HG03460 (cell line): ENCODE measurements around the gene NRG4.
"Not testable (repeated sequence)": the region's sequence is repeated elsewhere in the genome, so short reads cannot be mapped to it uniquely, and the experiment has no call there.

Experiments used
- ATAC-seq: cut with Tn5 transposase; IDR thresholded peaks from one replicate; pipeline ENCODE4 v1.9.1; 2021; ENCODE audit not compliant: unreplicated experiment

NRG4 gene, protein sequence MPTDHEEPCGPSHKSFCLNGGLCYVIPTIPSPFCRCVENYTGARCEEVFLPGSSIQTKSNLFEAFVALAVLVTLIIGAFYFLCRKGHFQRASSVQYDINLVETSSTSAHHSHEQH

DNA sequence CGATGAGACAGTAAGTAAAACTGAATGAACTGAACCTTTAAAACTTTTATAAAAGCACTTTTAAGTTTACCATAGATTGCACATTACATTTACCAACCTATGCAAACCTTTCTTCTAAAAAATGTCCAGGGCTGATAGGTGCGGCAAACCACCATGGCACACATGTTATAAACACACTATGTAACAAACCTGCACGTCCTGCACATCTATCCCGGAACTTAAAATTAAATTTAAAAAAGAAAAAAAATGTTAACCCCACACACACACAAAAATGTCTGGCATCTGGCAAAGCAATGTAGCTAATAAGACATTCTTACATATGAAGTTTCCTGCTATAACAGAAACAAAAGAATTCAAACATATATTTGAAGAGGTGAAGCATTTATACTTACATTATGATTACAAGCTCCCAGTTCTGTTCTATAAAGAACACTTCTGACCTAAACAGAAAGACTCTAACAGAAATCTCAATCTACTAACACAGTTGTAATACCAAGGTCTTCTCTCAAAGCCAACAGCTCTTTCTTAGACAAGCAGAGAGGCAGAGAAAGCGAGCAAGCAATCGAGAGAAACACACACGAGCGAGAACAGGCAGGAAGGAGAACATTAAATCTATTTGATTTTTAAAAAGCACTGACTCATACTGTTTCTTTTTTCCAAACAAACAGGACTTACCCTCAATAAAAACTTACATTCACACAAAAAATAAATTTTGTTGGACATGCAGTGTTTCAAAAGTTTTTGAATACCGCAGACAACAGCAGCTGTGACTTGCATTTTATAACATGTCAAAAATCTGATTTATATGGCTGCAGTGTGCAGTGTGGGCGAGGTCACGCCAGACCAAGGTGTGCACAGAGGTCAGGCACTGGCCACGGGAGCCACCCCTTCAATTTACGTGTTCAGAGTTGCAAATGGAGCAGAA is at the start of gene NRG4:
Gene NRG4, minus strand, starts transcription at position 798 of the 925 bp plus-strand sequence. CDS start 1,194 bp downstream, outside the sequence.
- no peak for ATAC-seq

DNA sequence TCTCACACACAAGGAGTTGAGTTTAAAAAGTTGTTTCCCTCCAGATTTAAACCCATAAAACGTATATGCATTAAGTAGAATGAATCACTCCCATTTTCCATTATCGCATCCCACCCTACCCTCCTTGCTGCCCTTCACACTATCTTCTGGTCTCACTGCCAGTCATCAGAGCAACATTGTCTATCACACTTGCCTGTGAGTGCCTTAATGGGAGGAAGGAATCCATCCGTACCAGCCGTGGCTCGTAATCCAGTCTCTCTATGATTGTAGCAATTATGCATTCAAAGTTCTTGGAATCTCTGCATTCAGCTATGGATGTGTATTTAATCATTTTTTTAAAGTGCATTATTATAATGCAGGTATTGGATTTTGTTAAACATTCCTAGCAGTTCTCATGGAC is 49.5 kb upstream of the NRG4 start:
- ATAC-seq = no peak

DNA sequence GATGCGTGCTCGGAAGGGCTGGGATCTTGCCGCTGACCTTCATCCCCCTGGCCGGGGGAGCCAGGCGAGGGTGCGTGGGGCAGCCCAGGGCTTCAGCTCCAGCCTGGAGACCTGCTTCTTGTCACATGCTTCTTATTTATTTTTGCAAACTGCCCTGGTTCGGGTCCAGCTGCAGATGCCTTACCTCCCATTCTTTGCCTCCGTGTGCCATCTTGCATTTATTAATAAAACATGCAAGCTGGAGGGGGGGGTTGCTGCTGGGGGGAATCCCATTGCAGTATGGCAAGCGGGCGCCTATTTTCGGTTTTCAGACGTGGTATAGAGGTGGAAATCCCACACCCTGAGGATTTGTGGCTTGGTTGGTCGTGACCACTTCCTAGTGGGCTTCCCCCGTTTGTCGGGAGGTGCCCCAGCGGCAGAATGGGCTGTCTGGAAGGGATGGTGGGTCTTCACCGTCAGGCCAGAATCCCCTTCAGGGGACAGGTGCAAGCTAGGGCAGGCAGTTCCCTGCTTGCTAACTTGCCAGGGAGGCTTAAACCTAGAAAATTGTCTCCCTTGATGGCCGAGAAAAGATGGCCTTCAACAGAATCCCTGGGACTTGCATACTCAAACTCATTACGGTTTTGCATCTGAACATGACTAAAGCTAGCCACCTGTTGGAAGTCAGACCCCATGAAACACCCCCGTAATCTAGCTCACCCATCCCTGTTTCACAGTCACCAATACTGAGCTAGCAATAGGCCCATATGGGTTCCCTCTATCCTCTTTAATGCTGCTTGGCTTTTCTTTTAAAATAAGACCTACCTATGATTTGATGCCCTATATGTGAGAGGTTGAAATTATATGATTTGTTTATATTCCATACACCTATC is 48.1 kb upstream of the NRG4 start:
- ATAC-seq = no peak

DNA sequence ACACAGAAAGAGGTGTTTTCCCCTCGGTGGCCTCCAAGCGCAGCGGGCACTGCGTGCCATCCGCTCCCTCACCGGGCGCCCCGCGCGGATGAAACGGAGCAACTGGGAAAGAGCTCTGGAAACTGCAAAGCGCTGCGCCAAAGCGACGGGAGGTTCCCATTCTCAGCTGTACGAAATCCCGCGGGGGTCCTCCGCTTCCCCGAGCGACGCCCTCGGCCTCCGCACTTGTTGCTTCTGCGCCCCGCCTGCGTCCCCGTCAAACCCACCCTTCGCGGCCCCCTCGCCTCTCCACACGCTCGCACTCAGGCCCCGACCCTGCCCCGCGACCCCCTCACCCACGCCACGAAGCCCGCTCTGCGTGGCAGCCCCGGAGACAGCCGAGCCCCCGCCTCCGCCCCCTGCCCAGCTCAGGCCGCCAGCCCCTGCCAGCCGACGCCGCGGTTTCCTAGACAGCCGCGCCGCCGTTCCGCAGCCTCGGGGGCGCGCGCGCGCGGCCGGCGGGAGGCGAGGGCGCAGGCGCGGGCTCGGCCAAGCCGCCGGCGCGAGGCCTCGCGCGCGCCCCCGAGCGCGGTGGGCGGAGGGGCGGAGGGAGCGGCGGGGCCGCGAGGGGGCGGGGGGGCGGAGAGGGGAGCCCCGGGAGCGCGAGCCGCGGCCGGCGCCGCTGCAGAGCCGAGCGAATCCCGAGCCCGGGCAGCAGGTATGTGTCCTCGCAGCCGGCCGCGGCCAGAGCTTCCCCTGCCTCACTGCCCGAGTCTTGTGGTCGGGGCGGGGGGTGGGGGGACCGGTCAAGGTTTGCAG is 47.3 kb upstream of the NRG4 start, which contains the start of gene TMEM266:
Gene TMEM266, plus strand, starts transcription at position 666 of the 798 bp plus-strand sequence. CDS start 74,279 bp downstream, outside the sequence.
- no peak for ATAC-seq

DNA sequence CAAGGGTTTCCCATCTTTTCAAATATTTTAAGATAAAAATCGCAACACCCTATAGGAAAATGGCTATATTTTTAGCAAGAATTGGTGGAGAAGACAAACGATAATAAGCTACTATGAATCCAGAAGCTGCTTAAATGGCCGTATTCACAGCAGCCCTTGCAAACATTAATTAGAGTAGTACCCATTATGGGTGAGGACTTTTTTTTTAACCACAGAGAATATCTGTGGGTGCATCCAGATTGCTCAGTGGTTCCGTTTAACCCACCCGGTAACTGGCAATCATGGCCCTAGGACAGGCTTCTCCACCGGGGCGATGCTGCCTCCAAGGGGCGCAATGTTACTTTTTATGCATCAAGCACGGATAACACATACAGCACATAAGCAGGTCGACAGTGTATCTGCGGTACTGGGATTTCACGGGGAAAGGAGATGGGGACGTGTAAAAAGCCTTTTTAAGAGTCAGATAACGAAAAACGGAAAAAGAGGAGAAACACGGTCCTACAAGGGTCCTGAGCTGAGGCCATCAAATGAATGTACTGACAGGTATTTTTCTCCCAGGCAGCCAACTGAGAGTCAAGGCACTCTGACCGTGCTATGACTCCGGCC is 46.6 kb upstream of the NRG4 start:
- no peak for ATAC-seq

DNA sequence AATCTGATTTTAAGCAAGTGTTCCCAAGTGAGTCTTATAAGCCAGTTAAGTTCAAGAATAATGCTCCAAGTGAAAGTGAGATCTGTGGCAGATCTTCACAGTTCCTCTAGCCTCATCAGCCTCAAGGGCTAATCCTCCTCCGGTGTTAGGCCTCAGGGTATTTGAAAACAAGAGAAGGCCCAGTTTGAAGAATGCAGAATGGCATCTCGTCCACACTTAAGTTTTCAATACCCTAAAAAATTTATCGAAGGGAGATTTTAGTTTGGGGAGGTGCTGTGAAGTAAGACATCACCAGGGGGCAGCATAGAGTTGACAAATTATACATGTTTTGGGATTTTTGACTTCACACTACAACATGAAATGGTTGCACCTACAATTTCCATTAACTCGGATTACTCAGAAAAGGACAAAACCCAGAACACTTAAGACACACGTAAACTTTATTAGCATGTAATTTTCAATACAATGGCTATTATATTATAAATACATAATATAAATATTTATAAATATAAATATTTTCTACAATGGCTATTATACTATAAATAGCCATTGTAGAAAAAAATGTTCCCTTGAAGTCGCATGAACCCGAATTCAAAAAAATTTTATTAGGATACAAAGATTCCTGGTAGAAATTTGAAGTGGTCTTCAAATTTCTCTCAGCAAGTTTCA is 45.2 kb upstream of the NRG4 start:
- peak; percentile 28 for ATAC-seq

DNA sequence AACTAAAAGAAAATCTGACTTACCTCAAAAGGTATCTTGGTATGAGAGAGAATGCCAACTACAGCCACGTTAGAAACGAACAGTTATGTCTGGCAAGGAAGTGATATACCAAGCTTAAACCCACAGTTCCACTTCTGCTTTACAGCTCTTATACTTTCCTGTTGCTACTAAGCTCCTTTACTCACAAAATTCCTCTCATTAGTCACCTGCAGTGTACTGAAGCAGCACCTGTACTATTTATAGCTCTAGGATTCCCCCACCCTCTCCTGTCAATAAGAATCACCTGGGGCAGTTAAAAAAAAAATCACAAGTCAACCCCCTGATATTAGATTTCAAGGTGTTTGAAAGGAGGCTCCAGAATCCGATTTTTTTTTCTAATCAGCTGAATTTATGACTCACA is 44.7 kb upstream of the NRG4 start:
- ATAC-seq = peak; percentile 60

DNA sequence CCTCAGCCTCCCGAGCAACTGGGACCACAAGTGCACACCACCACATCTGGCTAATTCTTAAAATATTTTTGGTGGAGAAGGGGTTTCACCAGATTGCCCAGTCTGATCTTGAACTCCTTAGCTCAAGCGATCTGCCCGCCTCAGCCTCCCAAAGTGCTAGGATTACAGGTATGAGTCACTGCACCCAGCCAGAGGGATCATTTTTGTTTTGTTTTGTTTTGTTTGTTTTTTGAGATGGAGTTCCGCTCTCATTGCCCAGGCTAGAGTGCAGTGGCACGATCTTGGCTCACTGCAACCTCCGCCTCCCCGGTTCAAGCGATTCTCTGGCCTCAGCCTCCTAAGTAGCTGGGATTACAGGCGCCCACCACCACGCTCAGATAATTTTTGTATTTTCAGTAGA is 42.0 kb upstream of the NRG4 start:
- ATAC-seq = not testable (repeated sequence)

DNA sequence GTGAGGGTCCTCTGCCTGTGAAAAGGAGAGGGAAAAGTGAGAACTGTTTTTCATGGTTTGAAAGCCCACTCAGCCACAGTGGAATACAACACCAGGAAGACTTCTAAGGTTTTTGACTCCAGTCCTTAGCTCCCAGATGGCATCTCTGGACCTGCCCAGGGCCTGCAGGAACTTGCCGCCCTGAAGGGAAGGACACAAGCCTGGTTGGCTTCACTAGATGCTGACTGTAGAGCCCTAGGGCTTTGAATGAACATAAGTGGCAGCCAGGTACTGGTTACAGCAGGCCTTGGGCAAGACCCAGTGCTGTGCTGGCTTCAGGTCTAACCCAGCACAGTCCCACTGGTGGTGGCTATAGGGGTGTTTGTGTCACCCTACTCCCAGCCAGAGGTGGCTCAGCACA is 26.3 kb upstream of the NRG4 start:
- ATAC-seq = no peak

DNA sequence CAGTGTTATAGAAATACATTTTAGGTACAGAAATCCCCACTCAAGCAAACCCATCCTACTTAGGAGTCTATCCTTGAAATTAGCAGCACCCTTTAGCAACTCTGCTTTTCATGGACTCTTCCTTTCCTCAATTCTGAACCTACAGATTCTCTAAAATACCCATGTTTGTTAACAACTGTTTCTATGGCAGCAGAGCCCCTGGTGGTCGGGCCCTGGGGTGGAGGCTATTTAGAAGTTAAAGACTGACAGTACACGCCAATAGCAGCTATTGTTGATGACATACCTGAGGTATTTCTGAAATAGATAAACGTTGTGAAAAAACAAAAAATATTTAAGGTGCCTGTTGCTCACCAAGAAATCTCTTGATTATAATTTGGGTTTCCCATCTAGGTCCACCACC is 23.4 kb upstream of the NRG4 start:
- ATAC-seq = no peak

DNA sequence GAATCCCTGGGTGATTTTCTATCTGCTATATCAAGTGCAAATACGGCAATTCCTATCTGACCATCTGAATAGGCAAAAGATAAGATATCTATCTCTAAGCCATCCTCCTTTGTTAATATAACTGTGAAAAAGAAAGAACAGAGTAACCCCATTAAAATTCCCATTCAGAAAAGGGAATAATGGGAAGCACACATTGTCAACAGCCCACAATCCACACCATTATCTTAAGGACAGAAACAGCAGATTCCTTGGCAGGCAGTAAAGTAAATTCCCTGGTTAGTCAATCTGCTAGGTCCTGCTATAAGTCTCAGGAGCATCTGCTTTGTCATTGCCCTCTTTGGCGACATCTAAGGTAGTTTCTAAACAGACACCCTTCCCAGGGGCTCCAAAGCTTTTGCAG is 21.9 kb upstream of the NRG4 start:
- ATAC-seq = no peak

DNA sequence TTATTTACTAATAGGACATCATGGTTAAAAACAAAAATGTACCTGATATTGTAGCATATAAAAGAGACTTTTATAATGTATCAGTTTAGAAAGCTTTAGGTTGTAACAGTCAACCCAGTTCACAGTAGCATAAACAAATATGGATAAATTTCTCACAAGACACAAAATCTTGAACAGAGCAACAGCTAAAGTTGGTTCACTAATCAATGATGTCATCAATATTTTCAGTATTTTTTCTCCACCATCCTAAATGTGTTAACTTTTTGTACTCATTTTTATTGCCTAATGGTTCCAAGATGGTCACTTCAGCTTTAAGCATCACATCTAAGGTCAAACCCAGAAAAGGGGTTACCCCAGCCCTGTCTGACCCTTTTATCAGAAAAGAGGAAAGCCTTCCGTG is 21.2 kb upstream of the NRG4 start:
- ATAC-seq = no peak

DNA sequence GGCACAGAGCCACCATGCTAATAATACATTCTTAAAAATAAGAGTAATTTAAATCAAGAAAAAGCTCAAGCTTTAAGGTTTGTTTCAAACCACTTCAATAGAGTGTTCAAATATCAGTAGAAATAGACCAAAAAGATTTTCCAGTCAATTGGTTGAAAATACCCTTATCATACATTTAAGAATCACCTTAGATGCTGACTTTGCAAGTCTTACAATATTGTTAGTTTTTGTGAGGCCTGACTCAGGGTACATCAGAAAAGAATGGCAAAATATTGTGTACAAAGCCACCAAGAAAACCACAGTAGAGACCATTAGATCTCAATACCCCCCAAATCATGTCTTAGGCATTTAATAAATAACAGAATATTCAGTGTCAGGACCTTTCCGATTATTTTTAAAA is 19.8 kb upstream of the NRG4 start:
- ATAC-seq = no peak

DNA sequence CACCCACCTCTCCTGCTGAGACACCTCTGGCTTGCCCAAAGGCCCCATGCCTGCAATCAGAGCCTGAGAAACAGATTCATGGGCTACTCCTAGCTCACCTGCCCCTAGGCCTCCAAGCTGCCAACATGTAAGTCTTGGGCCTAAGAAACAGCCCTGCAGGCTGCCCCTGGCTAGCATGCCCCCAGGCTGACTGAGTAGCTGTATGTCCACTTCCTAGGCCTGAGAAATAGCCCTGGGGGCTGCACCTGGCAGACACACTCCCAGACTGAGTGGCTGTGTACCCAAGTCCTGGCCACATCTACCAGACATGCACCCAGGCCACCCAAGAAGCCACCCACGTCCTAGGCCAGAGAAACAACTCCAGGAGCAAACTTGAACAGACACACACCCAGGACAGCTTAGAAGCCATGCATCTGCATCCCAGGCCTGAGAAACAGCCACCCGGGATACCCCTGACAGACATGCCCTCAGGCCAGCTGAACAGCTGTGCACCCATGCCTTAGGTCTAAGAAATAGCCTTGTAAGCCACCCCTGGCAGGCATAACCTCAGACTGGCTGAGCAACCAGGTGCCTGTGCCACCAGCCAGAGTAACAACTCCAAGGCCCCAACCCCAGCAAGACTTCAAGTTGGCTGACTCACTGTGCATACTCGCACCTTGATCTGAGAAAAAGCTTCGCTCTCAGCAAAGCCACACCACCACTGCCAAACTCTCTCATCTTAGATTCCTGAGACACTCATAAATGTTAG is 12.0 kb upstream of the NRG4 start:
- no peak for ATAC-seq

DNA sequence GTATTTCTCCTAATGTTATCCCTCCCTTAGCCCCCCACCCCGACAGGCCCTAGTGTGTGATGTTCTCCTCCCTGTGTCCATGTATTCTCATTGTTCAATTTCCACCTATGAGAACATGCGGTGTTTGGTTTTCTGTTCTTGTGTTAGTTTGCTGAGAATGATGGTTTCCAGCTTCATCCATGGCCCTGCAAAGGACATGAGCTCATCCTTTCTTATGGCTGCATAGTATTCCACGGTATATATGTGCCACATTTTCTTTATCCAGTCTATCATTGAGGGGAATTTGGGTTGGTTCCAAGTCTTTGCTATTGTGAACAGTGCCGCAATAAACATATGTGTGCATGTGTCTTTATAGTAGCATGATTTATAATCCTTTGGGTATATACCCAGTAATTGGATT is 1.2 kb upstream of the NRG4 start:
- ATAC-seq = not testable (repeated sequence)

DNA sequence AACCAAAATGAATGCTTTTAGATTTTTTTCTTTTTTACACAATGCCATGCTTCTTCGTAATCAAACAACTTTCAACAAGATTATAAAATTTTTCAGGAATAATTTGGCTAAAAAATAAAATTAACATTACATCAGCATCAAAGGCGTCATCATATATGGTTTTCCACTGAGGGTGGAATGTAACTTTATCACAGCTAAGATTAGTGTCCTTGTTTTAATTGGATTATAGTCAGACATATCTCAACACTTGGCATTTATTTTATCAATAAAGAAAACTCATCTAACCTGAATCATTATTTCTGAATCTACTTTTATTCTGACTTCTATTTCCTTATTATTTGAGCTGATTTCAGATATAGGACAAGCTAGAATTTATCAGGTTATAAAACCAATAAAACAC is 1.6 kb downstream of the NRG4 start:
- no peak for ATAC-seq

DNA sequence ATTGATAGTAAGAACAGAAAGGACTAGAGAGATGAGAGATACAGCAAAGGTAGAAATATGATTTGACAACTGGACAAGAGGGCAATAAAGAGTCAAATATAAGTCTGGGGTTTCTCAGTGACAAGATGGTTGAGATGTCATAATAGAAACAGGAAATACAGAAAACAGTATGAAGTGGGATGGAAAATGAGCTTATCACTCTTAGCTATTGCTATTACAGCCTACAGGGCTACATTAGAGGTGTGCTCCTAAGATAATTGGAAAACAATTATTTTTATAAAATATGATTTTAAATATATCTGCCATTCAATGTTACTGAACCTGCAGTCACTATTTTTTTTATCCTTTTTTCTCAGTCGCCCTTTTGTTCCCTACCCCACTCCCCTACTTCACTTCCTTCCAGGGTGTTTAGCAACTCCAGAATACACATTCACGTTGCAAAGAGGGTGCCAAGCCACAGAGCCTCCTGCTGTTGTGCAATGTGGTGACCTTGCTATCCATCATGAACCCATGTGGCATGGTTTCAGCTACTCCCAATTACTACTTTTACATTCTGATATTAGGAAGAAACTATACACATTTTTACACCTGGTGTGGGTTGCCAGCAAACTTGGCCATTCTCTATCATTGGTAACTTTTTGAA is 6.0 kb downstream of the NRG4 start:
- ATAC-seq = no peak

DNA sequence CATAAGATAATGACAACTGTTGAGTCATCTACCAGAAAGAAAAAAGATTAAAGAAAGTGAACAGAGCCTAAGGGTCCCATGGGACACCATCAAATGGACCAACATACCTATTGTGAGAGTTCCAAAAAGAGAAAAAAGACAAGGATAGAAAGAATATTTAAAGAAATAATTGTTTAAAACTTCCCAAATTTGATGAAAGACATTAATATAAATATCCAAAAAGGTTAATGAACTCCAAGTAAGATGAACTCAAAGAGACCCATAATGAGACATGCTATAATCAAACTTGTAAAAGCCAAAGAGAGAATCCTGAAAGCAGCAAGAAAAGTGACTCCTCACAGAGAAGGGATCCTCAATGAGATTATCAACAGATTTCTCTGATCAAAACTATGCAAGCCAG is 8.9 kb downstream of the NRG4 start:
- no peak for ATAC-seq

DNA sequence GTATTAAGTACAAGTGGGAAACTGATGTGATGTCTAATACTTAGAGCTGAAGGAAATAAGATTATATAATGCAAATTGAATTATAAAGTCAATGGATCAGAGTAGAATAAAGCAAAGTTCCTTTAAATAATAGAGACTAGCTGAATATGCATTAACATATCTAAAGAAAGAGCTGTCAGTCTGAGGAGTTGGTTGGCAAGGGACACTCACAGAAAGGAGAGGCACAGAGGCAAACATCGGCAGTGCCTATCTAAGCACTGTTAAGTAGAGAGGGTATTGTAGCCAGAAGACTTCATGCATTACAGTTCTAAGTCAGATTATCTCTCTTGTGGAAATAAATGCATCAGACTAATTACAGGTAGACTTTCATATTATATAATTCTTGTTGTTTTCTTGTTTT is 16.6 kb downstream of the NRG4 start:
- ATAC-seq = no peak
